Dedifferentiated amniotic fluid mesenchymal stem cell (primary cell): Measurements from ENCODE around the gene EFHC1.

Experiments used
- DNase-seq: peaks from one replicate; pipeline ENCODE4 v3.0.0-alpha.2; 2016; ENCODE audit errors: extremely low spot score

The EFHC1 gene

DNA sequence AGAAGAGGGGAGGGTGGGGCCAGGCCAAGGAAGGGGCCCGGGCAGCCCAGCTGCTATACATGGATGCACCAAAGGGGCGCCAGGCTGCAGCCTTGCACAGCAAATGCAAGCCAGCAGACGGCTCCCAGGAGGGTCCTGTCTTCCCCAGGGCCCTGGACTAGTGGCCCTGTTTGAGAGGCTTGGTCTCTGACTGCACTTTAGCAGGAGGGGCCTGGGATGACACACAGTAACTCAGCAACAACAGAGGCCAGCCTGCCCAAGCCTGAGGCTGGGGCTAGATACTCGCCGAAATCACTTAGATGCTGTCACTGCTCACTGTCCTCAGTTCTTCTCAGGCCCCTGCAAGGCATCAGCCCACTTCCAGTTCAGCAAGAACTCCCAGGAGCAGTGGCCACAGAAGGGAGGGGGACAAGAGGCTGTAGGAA is 83.2 kb downstream of the EFHC1 start:
- no peak for DNase-seq

DNA sequence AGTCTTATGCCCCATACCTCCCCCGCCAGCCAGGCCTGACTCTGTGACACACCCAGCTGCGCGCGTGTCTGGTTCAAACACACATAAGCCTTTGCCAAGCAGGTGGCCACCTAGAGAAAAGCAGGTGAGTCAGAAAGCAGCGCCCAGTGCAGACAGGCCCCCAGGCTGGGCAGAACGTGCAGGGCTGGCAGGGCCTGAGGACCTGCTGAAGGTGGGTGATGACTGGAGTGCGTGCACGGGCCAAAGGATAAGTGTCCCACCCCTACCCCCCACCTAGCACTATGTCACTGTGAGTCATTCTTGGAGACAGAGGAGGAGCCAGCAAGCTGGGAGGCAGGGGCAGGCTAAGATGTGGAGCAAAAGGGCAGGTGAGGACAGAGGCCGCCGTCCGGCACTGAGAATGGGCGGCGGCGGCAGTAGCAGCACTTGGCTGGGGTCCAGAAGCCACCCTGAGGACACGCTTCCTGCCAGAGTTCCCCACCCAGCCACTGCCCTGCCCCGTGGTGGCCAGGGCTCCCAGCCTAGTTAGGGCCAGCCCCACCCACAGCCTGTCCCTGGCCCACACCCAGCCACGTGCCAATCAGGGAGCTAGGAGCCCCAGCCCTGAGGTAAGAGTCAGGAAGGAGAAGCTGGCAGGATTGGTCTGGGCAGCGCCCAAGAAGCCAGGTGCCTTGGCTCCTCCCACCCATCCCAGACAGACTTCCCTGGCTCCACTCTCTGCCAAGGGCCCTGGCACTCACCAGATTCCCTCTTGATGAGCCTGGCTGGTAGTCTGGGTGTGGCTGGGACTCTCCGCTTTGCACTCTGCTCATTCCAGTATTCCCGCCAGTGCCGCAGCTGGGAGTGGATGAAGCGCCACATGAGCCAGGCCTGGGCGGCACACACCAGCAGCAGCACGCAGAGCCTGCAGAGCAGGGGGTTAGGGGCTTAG is 84.0 kb downstream of the EFHC1 start:
- no peak for DNase-seq

DNA sequence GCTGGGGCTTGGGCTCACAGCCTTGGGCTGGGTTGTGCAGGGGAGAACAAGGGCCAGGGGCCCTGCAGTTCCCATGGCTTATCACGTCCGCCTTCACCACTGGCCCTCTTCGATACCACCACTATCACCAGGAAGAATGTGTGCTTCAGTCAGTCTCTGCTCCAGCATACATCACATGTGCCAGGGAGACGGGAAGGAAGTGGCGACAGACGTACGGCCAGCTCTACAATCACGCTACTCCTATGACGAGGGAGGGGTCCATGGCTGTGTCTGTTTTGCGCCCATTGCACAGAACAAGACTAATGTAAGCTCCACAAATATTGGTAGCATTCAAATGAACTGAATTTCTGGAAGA is 84.6 kb downstream of the EFHC1 start:
- DNase-seq = no peak

DNA sequence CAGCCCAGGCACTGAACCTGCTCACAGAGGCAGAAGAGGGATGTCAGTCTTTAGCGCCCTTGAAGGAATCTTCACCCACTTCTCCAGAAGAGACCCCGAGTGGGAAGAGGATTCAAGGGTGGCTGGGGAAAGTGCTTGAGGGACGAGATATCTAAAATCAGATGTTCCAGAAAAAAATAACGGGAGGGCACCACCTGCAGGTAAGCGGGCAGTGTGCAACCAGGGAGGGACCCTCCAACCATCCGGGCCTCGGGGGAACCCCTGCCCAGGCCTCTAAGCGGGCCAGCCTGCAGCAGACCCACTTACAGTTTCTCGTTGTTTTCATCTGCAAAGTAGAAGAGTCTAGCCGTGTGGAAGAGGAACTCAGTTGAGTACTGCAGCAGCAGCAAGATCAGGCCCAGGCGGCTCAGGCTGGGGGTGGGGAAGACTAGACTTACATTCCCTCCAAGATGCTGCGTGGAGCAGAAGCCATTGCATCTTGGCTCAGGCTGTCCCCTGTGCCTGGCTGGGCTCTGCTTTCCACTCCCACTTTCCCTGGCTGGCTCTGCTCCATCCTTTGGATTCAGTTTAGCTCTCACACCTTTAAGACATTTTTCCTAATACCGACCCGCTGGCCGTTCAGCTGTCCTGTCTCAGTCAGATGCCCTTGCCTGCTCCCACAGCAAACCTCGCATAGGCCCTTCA is 85.7 kb downstream of the EFHC1 start:
- no peak for DNase-seq

DNA sequence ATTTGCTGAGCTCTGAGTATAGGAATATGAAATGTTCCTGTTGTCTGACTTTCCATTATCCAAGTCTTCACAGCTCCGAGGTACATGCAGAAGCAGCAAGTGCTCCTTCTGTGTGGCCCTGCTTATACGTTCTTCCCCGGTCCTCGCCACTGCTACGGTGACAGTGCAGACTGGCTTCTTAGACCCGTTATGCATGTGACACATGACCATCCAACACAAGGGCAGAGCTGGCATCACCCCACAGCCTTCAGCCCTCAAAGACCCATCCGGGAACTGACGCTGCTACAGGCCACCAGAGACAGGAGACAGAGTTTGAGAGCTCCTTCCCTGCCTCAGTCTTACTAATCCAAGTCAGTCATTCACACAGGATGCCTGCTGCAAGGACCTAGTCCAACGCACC is 86.3 kb downstream of the EFHC1 start:
- no peak for DNase-seq

DNA sequence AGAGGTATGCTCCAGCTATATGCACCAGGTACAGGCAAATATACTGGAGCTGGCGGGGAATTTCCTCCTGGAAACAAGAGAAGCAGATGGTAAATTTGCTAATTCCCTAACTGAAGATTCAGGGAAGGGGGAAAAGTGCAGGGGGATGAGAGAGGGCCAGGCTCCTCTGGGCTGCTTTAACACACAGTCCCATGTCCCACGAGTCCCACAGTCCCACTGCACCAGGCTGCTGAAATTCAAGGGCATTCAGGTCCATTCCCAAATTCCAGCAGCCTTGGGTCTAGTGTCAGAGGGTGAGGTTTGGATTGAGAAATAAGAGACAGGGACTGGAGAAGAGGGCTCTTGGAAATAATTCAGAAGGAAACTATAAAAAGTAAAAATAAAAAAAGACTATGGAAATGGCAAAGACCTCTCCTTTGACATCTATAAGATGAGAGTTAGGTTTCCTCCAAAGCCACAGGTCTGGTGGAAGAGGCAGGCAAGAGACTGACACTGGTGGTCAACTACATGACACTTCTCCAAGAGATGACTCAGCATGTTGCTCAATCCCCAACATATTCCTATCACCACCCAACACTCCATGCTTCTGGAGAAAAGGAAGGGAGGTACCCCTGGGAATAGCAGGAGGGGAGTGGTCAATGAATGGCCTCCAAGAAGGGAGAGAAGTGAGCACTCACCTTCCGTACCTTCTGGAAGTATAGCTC is 87.6 kb downstream of the EFHC1 start:
- no peak for DNase-seq

DNA sequence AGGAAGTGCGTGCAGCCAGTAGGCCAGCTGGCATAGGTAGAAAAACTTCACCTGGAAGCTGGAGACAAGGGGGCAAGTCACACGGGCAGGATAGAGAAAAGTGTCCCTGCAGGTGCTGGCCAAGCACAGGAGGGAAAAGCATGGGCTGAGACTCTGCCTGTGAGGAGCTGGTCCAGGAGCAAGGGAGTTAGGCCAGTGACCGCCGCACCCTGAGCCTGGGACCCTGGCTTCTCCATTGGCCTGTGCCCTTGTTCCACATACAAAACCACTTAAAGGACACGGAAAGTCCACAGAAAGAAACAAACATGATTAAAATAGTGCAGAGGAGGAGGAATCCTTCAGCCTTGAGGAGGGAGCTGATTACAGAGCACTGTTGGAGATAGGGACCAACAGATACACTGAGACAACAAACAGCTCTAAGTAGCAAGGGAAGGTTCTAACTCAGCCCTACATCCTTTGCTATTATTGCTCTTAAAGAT is 88.2 kb downstream of the EFHC1 start:
- no peak for DNase-seq

DNA sequence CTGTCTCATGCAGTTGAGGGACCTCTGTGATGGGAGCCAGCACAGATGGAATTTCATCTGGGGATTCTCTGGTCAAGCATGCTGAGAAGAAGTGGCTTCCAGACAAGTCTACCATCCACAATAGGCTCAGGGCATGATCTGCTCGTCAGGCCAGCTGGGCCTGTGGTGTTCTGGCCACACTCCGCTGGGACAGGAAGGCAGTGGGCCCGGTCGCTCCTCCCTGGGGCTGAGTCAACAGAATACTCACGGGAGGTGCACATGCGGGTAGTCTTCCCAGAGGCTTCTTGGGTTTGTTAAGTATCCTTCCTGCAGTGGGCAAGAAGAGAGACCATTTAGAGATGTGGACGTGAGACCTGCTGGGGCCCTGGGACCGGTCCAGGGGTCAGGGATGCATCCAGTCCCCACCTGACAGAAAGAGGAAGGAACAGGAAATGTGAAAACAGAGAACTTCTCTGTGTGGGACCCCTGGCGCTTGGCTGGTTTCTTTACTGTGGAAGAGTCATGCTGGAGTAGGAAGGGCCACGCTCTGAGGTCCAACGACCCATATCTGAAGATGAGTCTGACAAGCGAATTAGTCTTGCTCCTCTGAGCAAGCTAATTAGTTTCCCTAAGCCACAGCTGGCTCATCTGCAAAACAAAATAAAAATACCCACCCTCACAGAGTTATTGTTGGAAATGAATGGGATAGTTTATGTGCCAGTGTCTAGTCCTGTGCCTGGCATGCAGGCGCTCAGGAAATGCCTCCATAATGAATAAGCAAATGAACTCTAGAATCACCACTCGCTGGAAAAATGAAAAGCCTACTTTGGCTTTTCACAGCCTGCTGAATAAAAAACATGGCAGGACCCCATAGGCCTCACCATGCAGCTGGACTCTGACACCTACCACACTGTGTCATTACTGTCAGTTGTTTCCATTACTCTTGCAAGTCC is 89.4 kb downstream of the EFHC1 start:
- no peak for DNase-seq

DNA sequence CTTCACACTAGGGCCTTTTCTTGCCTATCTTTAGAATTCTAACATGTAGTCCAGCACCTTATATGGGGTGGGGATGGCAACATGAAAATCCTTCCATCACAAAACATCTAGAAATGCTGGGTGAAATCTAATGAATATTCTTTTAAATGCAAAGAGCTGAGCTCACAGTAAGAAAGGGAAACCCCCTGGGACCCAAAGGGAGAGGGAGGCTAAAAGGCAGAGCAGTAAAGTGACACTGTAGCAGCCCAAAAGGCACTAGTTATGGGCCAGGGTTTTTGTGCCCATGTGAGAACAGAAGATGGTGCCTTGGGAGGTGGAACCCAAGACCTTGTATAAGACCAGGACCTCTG is 90.0 kb downstream of the EFHC1 start:
- DNase-seq = no peak

DNA sequence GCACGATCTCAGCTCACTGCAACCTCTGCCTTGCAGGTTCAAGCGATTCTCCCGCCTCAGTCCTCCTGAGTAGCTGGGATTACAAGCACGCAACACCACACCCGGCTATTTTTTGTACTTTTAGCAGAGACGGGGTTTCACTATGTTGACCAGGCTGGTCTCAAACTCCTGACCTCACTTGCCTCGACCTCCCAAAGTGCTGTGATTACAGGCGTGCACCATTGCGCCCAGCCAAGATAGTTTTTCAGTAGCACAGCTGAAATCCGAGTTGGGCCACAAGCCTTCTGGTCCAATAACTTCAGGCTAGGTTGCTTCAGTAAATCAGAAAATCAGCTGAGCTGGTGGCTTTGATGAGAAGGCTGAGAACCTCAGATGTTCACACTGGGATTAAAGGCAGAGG is 91.0 kb downstream of the EFHC1 start:
- DNase-seq = no peak

DNA sequence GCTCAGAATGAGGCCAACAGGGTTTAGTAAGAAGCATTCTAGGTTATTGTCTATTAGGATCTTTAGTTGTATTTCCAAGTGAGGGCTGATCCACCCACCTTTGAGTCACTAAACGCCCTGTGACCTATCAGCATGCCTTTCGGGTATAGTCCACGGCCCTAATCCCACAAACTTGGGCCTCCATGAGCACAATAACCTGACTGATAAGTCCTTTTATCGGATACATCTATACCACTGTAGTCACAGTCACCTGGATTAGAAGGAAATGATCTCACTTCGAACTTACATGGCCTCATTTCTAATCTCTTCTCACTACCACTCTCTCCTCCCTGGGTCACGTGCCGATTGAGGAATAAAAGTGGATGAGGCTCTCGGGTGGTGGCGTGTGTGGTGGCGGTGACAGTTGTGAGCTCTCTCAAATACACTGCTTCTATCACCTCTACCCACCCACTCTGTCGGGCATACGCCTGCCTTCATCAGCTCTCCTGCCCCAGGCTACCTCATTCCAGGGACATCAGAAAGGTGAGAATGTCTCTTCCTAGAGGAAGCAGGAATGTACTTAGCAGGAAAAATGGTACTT is 91.5 kb downstream of the EFHC1 start:
- DNase-seq = no peak

DNA sequence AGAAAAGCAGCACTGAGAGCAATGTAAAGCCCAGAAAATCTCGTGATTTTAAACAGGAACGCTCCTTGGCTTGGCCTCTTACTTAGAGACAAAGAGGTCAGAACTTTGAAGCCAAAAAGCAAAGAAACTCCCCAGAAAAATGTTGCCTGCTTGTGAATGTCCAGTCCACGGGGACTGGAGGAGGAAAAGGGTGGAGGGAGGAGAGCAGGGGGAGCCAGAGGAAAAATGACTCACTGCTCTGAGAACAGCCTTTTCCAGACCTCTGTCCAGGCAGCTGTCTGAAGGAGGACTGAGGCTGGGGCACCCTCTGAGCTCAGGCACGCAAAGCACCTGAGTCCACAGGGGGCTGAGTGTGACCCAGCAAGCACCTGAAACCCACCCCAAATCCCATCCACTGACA is 92.1 kb downstream of the EFHC1 start:
- peak; percentile 79 for DNase-seq

DNA sequence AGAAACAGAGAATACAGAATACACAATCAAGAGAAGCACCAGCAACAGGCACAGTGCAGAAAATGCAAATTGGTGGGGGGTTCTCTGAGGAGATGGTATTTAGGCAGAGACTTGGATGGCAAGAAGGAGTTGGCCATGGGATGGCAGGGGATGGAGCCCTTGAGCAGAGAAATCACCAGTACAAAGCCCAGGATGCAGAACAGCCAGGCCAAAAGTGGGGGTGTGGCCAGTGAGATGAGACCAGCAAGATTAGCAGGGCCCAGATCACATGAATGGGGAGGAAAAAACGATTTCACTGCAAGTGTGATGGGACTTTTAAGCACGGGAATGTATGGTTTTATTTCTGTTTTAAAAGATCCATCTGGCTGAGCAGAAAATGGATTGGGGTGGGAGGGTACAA is 93.3 kb downstream of the EFHC1 start:
- DNase-seq = no peak

DNA sequence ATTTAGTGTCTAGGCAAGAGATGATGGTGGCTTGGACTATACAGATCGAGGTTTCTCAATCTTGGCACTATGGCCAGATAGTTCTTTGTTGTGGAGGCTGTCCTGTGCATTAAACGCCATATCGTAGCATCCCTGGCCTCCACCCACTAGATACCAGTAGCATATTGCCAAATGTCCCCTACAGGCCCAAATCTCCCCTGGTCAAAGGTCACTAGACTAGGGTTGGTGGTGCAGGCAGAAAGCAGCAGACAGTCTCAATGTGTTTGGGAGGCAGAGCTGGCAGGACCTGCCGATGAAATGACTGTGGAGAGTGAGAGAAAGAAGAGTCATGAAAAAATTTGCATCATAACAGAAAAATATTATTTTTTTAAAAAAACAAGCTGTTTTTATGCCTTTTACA is 93.8 kb downstream of the EFHC1 start:
- no peak for DNase-seq

DNA sequence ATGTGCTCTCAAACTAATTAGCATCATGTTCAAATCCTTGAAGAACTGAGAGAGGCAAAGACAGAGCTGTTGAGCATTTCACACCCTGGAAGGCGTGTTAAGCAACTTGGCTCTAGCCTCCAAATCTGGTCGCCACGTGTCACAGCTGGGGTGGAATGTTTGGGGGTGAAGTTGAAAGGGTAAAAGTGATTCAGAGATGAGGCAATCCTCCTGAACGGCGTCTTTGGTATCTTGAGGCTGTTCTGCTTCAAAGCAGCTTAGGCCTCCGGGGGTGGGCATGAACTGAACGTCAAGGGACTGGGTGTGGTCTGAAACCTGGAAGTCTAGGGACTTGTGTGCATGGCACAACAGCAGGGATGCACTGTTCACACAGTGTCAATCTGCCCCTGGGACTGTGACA is 94.4 kb downstream of the EFHC1 start:
- no peak for DNase-seq

DNA sequence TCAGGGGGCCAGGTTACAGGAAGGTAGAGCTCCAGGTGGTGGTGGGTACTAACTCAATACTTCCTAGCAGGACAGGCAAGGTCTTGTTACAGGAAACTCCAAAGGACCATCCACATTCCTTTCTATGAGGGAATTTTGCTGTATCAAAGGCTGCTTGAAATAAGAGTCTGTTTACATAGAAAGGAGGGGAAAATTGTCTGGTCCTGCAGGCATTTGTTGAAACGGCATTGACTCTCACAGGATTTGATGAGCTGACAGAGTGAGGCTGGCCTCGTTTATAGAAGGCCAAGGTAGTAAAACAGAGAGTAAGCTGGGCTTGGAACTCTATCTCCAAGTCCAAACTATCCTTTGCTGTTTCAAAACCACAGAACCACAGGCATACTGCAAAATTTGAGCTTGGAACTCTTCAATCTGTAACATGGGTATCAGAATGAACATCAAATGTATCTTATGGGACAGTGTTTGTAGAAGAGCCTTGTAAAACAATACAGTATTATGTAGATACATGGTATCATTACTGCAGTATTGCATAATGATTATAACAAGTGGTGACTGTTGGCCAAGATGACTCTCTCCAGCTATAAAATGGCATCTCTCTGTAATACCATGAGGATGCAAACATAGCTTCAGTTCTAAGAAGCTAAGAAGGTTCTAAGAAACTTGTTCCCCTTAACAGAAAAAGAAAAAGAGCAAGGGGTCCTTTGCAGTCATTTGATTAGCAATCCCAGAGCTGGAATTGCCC is 95.2 kb downstream of the EFHC1 start:
- no peak for DNase-seq

DNA sequence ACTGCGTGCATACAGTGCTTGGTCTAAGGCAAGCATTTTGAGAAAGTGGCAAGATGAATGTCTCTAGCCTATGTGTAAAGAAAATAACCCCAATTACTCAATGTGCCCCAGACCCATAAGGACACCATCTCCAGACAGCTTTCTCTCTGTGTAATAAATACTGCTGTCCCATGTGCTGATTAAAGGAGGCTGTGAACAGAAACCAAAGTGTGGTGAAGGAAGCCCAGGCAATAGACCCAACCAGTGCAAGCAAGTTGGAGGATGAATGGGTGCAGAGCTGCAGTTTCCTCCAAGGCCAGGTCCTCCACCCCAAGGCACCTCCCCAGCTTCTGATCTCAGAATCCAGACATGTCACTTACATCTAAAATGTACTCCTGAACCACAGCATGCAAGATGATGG is 96.1 kb downstream of the EFHC1 start:
- no peak for DNase-seq

DNA sequence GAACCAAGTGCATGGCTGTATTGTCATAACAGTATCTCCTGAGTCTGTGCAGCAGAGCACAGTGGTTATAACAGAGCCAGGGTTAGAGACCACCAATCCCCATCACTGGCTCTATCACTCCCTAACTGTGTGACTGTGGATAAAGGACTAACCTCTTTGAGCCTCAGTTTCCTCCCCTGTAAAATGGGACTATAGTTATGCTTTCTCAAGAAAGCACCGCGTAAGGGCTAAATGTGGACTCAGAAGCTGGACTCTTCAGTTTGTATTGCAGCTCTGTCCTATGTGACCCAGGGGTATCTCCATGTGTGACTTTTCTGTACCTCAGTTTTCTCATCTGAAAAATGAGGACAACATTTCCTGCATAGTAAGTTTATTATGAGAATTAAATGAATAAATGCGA is 96.8 kb downstream of the EFHC1 start:
- no peak for DNase-seq

DNA sequence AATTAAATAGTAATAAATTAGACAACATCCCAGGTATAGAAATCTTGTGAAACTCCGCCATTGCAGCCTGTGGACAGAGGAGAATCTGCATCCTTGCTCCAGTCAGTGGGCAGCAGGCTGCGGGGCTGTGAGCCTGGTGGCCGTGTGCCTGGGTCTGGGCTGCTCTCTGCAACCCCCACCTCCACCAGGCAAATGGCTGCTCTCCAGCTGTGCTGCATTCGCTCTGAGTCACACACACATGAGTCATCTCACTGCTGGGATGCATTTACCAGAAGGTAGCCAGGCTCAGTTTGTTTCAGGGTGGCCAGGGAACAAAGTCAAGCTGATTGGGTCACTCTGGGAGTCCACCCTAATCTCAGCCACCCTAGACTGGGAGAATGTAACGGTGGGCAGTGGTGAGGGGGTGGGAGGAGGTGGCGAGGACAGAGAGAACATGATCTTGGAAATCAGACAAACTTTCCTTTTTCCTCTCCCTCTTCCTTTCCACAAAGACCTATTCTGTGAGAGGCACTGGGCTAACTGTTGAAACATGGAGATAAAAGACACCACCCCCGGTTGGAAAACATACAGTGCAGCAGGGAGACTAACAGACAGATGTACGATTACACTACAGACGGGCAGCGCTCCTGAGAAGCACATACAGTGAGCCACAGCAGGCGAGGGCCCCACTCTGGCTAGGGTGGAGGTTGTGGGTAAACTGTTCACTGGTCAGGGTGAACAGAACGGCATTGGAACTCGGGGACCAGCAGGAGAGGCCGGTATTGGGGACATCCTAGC is 97.5 kb downstream of the EFHC1 start:
- peak; percentile 92 for DNase-seq
